Measurements from ENCODE around the gene NAV2.

NAV2 gene

GRCh38 chr11:19730373-19730772 lies 17.7 kb downstream of the NAV2 start:
- Histone ChIP-seq H3K4me1 (ENCODE audit: control insufficient read depth in 1 of 2, insufficient read depth in 2 of 2, low read length in 2 of 2) (peaks cover 4 to 5% of the 10 kb centered on the region in 2 experiments), H3K36me3 (ENCODE audit: control insufficient read depth in 1 of 2, insufficient read depth in 2 of 2, low read length in 2 of 2) (no peaks in the 10 kb centered on the region), H3K9ac (ENCODE audit: low read length) (no peak overlapping the region), H3K4me2 (ENCODE audit: low read length) (no peak overlapping the region), H3K79me2 (ENCODE audit: control insufficient read depth, insufficient read depth, low read length, poor library complexity) (no peaks in the 10 kb centered on the region), H4K91ac (ENCODE audit: low read depth, low read length) (no peak overlapping the region), H4K12ac (ENCODE audit: low read depth, low read length) (no peak overlapping the region), H2BK120ac (ENCODE audit: insufficient read depth, low read length, poor library complexity) (no peak overlapping the region), H2AK5ac (ENCODE audit: low read length) (no peak overlapping the region), H3K9me3 (ENCODE audit: insufficient read depth, low read depth, low read length) (no peaks in the 10 kb centered on the region), H4K8ac (ENCODE audit: low read depth, low read length) (no peak overlapping the region), H3K18ac (ENCODE audit: low read length) (no peak overlapping the region), H2BK5ac (ENCODE audit: low read depth, low read length, poor library complexity) (no peak overlapping the region), H3K4me3 (ENCODE audit: low read depth, low read length) (no peak overlapping the region), H2AFZ (ENCODE audit: insufficient read depth, low read length, poor library complexity) (no peak overlapping the region), H3K14ac (ENCODE audit: low read length) (no peak overlapping the region), H3K79me1 (ENCODE audit: low read length) (no peaks in the 10 kb centered on the region), H3K4ac (ENCODE audit: low read depth, low read length) (no peak overlapping the region), H2BK12ac (ENCODE audit: low read length) (no peak overlapping the region), H3K23ac (ENCODE audit: low read length) (no peak overlapping the region), H3K27me3 (ENCODE audit: insufficient read depth, low read length) (no peaks in the 10 kb centered on the region), H3K27ac (ENCODE audit: low read depth, low read length) (no peak overlapping the region)
- DNase-seq = no peak
- WGBS (ENCODE audit: extremely low coverage, insufficient coverage, insufficient read length) = no CpG with 5 or more reads among the region's 11 CpGs

DNA sequence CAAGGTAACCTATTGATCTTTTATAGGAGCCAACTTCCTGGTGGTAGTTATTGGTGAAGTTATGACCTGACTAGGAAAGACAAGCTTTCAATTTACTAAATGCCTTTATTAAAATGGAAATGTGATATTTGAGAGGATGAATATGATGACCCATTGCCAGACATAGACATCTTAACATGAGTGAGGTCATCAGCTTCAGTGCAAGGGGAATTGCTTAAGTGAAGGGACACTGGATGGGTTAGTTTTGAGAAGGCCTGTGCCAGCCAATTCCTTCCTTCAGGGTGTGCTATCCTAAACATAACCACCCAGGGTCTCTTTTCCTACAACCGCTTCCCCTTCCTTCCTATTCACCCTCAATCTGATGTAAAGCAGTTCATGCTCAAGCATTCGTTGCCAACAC lies 21.5 kb downstream of the NAV2 start:
- Histone ChIP-seq H3K27ac (ENCODE audit: low read depth, low read length) (no peak overlapping the region), H2AFZ (ENCODE audit: insufficient read depth, low read length, poor library complexity) (no peak overlapping the region), H4K91ac (ENCODE audit: low read depth, low read length) (no peak overlapping the region), H3K79me2 (ENCODE audit: control insufficient read depth, insufficient read depth, low read length, poor library complexity) (no peaks in the 10 kb centered on the region), H3K23ac (ENCODE audit: low read length) (no peak overlapping the region), H3K9ac (ENCODE audit: low read length) (no peak overlapping the region), H2BK12ac (ENCODE audit: low read length) (no peak overlapping the region), H4K12ac (ENCODE audit: low read depth, low read length) (no peak overlapping the region), H2AK5ac (ENCODE audit: low read length) (no peak overlapping the region), H3K4me2 (ENCODE audit: low read length) (no peak overlapping the region), H2BK120ac (ENCODE audit: insufficient read depth, low read length, poor library complexity) (no peak overlapping the region), H3K4me1 (ENCODE audit: control insufficient read depth in 1 of 2, insufficient read depth in 2 of 2, low read length in 2 of 2) (no peaks in the 10 kb centered on the region), H2BK5ac (ENCODE audit: low read depth, low read length, poor library complexity) (no peak overlapping the region), H3K14ac (ENCODE audit: low read length) (no peak overlapping the region), H3K27me3 (ENCODE audit: insufficient read depth, low read length) (no peaks in the 10 kb centered on the region), H3K9me3 (ENCODE audit: insufficient read depth, low read depth, low read length) (no peaks in the 10 kb centered on the region), H4K8ac (ENCODE audit: low read depth, low read length) (no peak overlapping the region), H3K4ac (ENCODE audit: low read depth, low read length) (no peak overlapping the region), H3K4me3 (ENCODE audit: low read depth, low read length) (no peak overlapping the region), H3K36me3 (ENCODE audit: control insufficient read depth in 1 of 2, insufficient read depth in 2 of 2, low read length in 2 of 2) (no peaks in the 10 kb centered on the region), H3K18ac (ENCODE audit: low read length) (no peak overlapping the region), H3K79me1 (ENCODE audit: low read length) (no peaks in the 10 kb centered on the region)
- WGBS (ENCODE audit: extremely low coverage, insufficient coverage, insufficient read length) = no CpG with 5 or more reads among the region's 2 CpGs
- DNase-seq = no peak

- H2AFZ ChIP-seq (ENCODE audit: insufficient read depth, low read length, poor library complexity) = no peak overlapping the region
- H2BK12ac ChIP-seq (ENCODE audit: low read length) = no peak overlapping the region
- H3K79me2 ChIP-seq (ENCODE audit: control insufficient read depth, insufficient read depth, low read length, poor library complexity) = no peaks in the 10 kb centered on the region
- no peak overlapping the region for H3K4ac ChIP-seq (ENCODE audit: low read depth, low read length)
- H3K9me3 ChIP-seq (ENCODE audit: insufficient read depth, low read depth, low read length) = no peaks in the 10 kb centered on the region
- H3K14ac ChIP-seq (ENCODE audit: low read length) = no peak overlapping the region
- H2BK120ac ChIP-seq (ENCODE audit: insufficient read depth, low read length, poor library complexity) = no peak overlapping the region
- no peak overlapping the region for H2AK5ac ChIP-seq (ENCODE audit: low read length)
- H3K79me1 ChIP-seq (ENCODE audit: low read length) = no peaks in the 10 kb centered on the region
- no peak overlapping the region for H3K4me2 ChIP-seq (ENCODE audit: low read length)
- H3K9ac ChIP-seq (ENCODE audit: low read length) = no peak overlapping the region
- H4K91ac ChIP-seq (ENCODE audit: low read depth, low read length) = no peak overlapping the region
- H3K27me3 ChIP-seq (ENCODE audit: insufficient read depth, low read length) = no peaks in the 10 kb centered on the region
- DNase-seq = no peak
- no peak overlapping the region for H3K23ac ChIP-seq (ENCODE audit: low read length)
- H3K4me3 ChIP-seq (ENCODE audit: low read depth, low read length) = no peak overlapping the region
- no peak overlapping the region for H4K8ac ChIP-seq (ENCODE audit: low read depth, low read length)
- no CpG with 5 or more reads among the region's 7 CpGs for WGBS (ENCODE audit: extremely low coverage, insufficient coverage, insufficient read length)
- no peak overlapping the region for H4K12ac ChIP-seq (ENCODE audit: low read depth, low read length)
- no peaks in the 10 kb centered on the region for H3K4me1 ChIP-seq (ENCODE audit: control insufficient read depth in 1 of 2, insufficient read depth in 2 of 2, low read length in 2 of 2)
- no peak overlapping the region for H3K27ac ChIP-seq (ENCODE audit: low read depth, low read length)
- H3K36me3 ChIP-seq (ENCODE audit: control insufficient read depth in 1 of 2, insufficient read depth in 2 of 2, low read length in 2 of 2) = no peaks in the 10 kb centered on the region
- no peak overlapping the region for H3K18ac ChIP-seq (ENCODE audit: low read length)
- H2BK5ac ChIP-seq (ENCODE audit: low read depth, low read length, poor library complexity) = no peak overlapping the region
These were observed 22.7 kb downstream of the NAV2 start for GRCh38 chr11:19735157-19735908.

- no peak overlapping the region for H3K4me3 ChIP-seq (ENCODE audit: low read depth, low read length)
- H2BK12ac ChIP-seq (ENCODE audit: low read length) = no peak overlapping the region
- H4K8ac ChIP-seq (ENCODE audit: low read depth, low read length) = no peak overlapping the region
- no peaks in the 10 kb centered on the region for H3K9me3 ChIP-seq (ENCODE audit: insufficient read depth, low read depth, low read length)
- H3K27ac ChIP-seq (ENCODE audit: low read depth, low read length) = no peak overlapping the region
- H2AK5ac ChIP-seq (ENCODE audit: low read length) = no peak overlapping the region
- no peaks in the 10 kb centered on the region for H3K27me3 ChIP-seq (ENCODE audit: insufficient read depth, low read length)
- H2BK5ac ChIP-seq (ENCODE audit: low read depth, low read length, poor library complexity) = no peak overlapping the region
- H3K4ac ChIP-seq (ENCODE audit: low read depth, low read length) = no peak overlapping the region
- no peak overlapping the region for H3K14ac ChIP-seq (ENCODE audit: low read length)
- H3K9ac ChIP-seq (ENCODE audit: low read length) = no peak overlapping the region
- no peaks in the 10 kb centered on the region for H3K4me1 ChIP-seq (ENCODE audit: control insufficient read depth in 1 of 2, insufficient read depth in 2 of 2, low read length in 2 of 2)
- no peak overlapping the region for H4K91ac ChIP-seq (ENCODE audit: low read depth, low read length)
- no peak overlapping the region for H3K23ac ChIP-seq (ENCODE audit: low read length)
- H3K79me1 ChIP-seq (ENCODE audit: low read length) = no peaks in the 10 kb centered on the region
- no peak overlapping the region for H3K4me2 ChIP-seq (ENCODE audit: low read length)
- no peaks in the 10 kb centered on the region for H3K36me3 ChIP-seq (ENCODE audit: control insufficient read depth in 1 of 2, insufficient read depth in 2 of 2, low read length in 2 of 2)
- H2BK120ac ChIP-seq (ENCODE audit: insufficient read depth, low read length, poor library complexity) = no peak overlapping the region
- H3K79me2 ChIP-seq (ENCODE audit: control insufficient read depth, insufficient read depth, low read length, poor library complexity) = no peaks in the 10 kb centered on the region
- DNase-seq = no peak
- no CpG with 5 or more reads among the region's 2 CpGs for WGBS (ENCODE audit: extremely low coverage, insufficient coverage, insufficient read length)
- H2AFZ ChIP-seq (ENCODE audit: insufficient read depth, low read length, poor library complexity) = no peak overlapping the region
- H3K18ac ChIP-seq (ENCODE audit: low read length) = no peak overlapping the region
- no peak overlapping the region for H4K12ac ChIP-seq (ENCODE audit: low read depth, low read length)
These were observed 23.4 kb downstream of the NAV2 start for GRCh38 chr11:19735909-19736498.

Measured in trophoblast cell (in vitro differentiated cells and primary cell).